ENCODE measurements around the gene SETBP1. TPM values are rescaled to one million over a fixed set of nuclear protein-coding genes. Genes with fewer than 3 reads are reported as not detected.

Gene SETBP1
- polyA plus RNA-seq, 5 donors = 15.4 to 21.1 (median 19.4) TPM

- DNase-seq = no peak
Measured at GRCh38 chr18:44841752-44842587, 161.3 kb downstream of the SETBP1 start.

- DNase-seq = no peak
Measured at GRCh38 chr18:44842588-44843412, 162.1 kb downstream of the SETBP1 start.

- no peak for DNase-seq
Measured at GRCh38 chr18:44844486-44844885, 163.8 kb downstream of the SETBP1 start.

GRCh38 chr18:44846450-44846849, 165.8 kb downstream of the SETBP1 start:
- no peak for DNase-seq

GRCh38 chr18:44848644-44849335, 168.1 kb downstream of the SETBP1 start:
- peak in 1 of 2 donors; percentile 47 for DNase-seq

GRCh38 chr18:44849361-44849760, 168.7 kb downstream of the SETBP1 start:
- DNase-seq = no peak

- DNase-seq = peak in 1 of 2 donors; percentile 67
Measured at GRCh38 chr18:44850001-44850400, 169.3 kb downstream of the SETBP1 start.

GRCh38 chr18:44851856-44852621, 171.4 kb downstream of the SETBP1 start:
- DNase-seq = no peak

GRCh38 chr18:44852818-44853217, 172.1 kb downstream of the SETBP1 start:
- no peak for DNase-seq

- no peak for DNase-seq
Measured at GRCh38 chr18:44853430-44853829, 172.7 kb downstream of the SETBP1 start.

GRCh38 chr18:44855681-44856080, 175.0 kb downstream of the SETBP1 start:
- DNase-seq = no peak

GRCh38 chr18:44856157-44856556, 175.5 kb downstream of the SETBP1 start:
- no peak for DNase-seq

GRCh38 chr18:44857081-44857480, 176.4 kb downstream of the SETBP1 start:
- no peak for DNase-seq

- no peak for DNase-seq
Measured at GRCh38 chr18:44857744-44858491, 177.2 kb downstream of the SETBP1 start.

- DNase-seq = no peak
Measured at GRCh38 chr18:44859263-44859662, 178.6 kb downstream of the SETBP1 start.

- DNase-seq = no peak
Measured at GRCh38 chr18:44859751-44860439, 179.2 kb downstream of the SETBP1 start.

- DNase-seq = no peak
Measured at GRCh38 chr18:44862112-44862511, 181.4 kb downstream of the SETBP1 start.

GRCh38 chr18:44866103-44866502, 185.4 kb downstream of the SETBP1 start:
- DNase-seq = no peak

- no peak for DNase-seq
Measured at GRCh38 chr18:44869533-44869932, 188.8 kb downstream of the SETBP1 start.
